GM19238 (cell line): ENCODE measurements around the gene PPP1R17.

ENCODE experiments used
- DNase-seq: peaks from one replicate; pipeline ENCODE4 v3.0.0; 2011; ENCODE audit warnings: low spot score; ENCODE audit not compliant: insufficient read length

PPP1R17 gene

DNA sequence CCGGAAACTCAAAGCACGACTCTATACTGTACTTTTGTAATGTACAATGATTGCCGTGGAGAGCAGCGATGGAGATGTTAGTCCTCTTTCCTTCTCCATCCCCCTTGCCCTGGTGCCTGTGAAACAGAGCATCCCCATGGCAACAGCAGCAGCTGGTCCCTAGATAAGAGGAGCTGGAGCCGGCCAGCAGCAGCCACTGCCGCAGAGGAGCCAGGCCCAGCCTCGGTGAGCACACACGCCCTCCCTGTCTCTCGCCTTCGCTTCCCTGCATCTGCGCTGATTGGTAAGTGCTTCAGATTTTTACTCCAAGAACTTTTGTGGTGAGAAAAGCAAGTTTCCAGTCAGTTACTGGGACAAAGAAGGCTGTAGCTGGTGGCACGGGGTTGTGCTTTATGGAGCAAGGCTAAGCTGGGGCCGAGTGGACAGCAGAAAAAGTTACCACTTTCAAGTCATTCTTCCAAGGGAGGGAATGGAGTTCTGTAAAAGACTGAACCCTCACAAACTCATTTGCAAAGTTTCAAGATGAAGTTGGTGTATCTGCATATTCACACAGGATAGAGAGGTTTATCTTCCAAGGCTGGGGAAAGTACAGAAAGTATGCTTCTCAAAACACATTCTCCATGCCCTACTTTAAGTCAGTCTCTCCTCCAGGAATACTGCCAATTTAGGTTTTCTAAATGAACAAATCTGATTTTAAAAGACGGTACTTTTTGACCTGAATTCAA is at the start of gene PPP1R17:
TSS of gene PPP1R17 (plus strand) at position 192 of the 725 bp plus-strand sequence. CDS start 5,227 bp downstream, outside the sequence.
- no peak for DNase-seq

DNA sequence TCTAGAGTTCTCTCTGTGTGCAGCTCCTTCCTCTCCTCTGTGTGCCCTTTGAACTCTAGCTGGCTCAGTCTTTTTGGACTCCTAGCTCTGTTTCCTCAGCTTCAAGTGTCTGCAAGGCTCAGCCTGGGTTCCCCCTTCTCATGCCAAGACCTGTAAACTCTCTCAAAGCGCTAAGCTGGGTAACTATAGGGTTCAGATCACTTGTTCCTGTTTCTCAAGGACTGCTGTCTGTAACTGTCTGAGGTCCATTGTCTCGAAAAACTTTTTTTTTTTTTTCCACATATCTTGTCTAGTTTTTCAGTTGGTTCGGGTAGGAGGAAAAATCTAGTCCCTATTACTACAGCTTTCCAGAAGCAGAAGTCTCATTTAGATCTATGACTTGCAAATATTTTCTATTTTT is 46.6 kb upstream of the PPP1R17 start:
- no peak for DNase-seq

DNA sequence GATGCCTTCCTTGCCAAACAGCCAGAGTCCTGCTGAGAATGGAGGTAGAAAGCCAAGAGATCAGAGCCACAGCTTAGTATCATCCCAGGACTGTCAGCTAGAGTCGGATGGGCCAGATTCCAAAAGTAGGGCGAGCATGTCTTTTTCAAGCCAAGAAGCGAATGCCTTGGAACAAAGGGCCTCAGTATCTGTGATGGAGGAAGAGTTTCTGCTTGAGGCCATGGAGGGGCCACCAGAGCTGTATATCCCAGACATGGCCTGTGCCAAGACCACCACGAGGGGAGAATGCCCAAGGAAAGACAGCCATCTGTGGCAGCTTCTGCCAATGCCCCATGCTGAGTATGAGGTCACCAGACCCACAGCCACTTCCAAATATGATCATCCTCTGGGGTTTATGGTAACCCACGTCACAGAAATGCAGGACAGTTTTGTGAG is 44.3 kb upstream of the PPP1R17 start:
- DNase-seq: no peak

DNA sequence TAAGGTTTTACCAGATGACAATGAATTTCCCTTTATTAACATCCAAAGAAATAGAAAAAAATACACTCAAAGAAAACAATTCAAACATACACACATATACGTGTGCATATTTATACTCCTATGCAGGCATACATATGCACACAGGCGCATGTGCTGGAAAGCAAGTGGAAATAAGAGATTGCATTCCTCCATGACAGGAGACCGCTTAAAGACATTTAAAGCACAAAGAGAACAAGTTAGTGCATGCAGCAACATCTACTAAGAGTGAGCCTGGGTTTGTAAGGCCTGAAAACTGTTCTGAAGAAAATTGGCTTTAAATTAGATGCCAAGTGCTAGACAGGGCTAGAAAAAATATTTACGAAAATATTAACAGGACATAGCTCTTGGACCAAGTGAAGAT is 40.1 kb upstream of the PPP1R17 start:
- DNase-seq: no peak

DNA sequence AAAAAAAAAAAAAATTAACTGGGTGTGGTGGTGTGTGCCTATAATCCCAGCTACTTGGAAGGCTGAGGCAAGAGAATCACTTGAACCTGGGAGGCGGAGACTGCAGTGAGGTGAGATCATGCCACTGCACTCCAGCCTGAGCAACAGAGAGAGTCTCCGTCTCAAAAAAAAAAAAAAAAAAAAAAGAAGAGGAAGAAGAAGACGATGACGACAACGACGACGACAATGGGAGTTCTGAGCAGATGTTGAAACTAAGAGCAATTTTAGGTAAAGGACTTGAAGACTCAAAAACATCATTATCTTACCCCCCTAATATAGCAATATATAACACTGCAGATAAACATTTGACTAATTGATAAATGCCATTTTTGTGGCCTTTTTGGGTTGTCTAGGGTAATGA is 39.5 kb upstream of the PPP1R17 start:
- DNase-seq: no peak

DNA sequence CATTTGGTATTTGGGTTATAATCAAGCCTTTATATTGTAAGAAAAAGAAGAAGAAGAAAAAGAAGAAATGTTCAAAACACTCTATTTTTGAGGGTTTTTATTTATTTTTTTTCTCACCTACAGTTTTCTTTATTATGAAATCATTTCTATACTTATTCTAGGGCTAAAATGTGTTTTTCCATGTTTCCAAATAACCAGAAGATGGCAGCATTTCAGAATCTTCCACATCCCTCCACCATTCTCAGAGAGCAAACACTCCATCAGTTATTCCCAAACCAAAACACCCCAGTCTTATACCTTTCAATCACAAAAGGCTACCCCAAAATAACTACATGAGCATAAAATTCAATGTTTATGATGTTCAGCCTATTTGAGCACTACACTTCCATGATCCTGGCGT is 38.7 kb upstream of the PPP1R17 start:
- DNase-seq: no peak

DNA sequence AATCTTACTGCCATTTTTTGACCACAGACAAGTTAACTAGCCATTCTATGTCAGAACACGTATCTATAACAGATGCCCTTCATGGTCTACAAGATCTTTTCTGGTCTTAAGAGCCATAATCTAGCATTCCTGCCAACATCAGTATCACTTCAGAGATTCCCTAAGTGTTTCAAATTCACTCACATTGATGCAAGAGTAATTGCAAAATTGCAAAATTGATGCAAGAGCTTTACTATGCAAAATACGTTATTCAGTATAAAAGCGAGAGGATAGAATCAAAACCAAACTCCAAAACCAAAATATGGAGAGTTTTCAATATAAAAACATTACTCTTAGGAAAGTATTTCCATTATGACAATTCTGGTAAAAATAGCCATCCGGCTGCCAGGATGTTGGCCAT is 38.1 kb upstream of the PPP1R17 start:
- no peak for DNase-seq

DNA sequence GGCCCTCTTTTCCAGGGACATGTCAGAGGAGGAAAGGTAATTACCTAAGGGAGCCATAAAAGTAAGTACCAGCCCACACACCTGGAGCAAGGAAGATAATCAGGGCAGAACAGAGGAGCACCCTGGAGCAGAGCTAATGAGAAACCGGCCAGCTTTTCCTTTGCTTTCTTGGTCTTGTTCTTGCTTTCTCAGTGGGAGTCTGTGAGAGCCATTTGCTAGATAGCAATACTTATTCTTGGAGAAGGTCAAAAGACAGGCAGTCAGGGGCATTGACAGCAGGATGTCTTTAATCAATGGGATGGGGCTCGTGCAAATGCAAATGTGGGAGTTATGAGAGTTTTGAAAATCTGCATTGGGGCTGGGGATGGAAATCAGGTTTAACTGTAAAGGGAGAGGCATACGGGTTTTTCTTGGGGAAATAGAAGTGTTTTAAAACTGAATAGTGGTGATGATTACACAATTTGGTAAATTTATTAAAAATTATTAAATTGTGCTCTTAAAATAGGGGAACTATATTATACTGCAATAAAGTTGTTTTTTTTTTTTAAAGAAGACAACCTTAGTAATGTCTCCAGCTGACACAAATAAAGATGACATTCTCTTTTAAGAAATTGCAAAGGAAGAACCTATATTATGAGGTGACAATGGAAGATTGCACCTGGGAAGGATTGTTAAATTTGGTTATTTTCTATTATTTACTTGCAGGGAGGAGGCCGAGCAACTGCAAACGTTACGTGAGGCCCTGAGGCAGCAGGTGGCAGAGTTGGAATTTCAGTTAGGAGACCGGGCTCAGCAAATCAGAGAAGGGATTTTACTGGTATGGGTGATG is 35.6 kb upstream of the PPP1R17 start:
- no peak for DNase-seq

DNA sequence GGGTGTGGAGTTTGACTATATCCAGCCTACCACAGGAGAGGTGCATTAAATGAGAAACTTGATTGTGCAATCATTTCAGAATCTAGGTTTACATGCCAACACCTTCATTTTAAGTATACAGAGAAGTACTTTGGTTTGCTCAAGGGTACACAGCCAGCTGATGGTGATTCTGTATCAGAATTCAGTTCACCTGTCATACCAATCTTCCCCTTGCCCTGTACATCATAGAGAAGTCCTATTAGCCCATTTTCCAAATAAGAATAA is 35.0 kb upstream of the PPP1R17 start:
- no peak for DNase-seq

DNA sequence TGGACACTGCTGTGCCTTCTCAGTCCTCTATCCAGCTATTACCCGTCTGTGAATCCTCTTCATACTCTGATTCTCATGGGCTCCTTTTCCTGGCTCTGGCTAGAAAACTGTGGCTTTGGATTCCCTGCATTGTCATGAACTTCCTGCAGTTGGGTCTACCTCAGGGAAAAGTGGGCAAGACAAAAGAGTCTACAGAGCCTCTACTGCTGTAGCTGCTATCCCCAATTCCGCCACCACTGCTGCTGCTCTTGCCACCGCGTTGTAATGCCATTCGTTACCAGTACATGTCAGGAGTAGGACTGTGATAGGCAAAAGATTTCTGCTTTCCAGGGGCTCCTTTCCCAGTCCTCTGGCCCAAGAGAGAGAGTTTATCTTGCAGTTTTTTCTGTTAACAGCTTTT is 23.9 kb upstream of the PPP1R17 start:
- DNase-seq: no peak

DNA sequence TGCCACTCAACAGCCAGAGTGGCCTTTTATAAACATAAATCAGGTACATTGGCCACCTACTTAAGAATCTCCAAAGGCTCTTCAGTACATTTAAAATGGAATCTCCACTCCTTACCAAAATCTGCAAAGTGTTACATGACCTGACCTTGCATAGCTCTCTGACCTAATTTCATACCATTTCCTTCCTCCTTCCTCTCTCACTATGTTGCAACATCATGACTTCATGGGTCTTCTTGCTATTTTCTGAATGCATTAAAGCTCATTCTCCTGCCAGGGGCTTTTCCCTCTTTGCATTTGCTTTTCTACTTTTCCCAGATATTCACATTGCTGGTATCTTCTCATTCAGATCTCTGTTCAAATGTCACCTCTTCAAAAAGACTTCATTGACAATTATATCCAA is 22.1 kb upstream of the PPP1R17 start:
- DNase-seq: no peak

DNA sequence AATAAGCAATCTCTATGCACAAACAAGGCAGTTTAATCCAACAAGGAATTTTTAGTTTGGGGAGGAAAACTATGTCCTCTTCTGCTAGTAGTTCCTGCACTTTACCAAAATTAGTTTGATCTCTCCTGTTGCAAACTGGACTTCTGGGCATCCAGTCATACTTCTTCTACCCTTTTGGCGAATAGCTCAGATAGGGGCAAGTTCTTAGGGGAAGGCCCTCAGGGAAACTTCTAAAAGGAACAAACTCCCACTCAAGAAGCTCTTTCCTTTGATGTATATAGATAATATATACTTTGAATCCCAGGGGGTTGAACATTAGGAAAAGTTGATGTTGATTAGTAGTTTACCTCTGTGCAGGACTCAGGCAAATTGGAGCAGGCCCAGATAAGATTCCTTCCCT is 21.5 kb upstream of the PPP1R17 start:
- DNase-seq: no peak

DNA sequence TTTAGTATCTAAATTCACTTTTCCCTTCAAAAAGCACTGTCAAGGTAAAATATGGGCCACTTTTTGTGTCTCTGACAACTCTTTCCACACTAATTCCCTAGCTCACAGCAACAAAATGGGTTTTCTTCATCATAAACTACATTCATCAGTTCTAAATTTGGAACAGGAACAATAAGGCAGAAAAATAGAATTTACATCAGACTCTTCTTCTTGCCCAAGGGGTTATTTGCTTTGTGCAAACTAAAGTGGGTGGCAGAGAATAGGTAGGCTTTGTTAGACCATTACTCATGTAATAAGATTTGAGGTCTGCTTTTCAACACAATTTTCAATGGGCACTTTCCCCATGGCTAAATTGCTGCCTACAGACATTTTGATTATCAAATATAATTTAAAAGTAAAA is 17.6 kb upstream of the PPP1R17 start:
- no peak for DNase-seq

DNA sequence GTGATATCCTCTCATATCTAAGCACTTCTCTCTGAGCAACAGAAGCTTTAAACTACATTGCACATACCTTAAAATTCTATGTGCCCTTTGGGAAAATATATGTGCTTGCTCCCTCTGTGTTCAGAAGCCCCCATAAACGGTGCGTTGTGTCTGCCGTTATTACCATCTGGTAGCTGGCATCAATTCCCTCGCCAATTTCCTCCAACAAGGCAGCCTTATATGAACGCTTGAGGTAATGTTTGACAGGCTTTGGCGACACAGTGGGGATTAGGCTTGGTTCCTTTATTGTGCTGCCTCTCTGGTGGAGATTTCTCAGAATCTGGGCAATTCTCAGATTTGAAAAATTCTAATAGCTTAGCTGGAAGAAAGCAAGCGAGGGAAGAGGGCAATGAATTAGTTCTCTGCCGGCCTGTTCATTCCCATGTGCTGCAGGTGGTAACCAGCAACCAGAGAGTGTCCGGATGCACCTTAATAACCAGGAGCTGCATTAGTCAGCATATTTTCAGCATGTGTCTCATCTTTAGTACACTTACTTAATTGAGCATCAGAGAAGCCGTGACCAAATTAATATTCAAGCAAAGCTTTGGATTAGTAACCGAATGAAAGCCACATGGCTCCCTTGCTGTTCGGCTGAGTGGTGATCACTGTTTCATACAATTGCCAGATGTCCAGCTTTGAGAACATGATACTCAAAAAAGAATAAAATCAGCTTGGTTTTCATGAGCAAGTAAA is 7.3 kb upstream of the PPP1R17 start:
- DNase-seq: no peak

DNA sequence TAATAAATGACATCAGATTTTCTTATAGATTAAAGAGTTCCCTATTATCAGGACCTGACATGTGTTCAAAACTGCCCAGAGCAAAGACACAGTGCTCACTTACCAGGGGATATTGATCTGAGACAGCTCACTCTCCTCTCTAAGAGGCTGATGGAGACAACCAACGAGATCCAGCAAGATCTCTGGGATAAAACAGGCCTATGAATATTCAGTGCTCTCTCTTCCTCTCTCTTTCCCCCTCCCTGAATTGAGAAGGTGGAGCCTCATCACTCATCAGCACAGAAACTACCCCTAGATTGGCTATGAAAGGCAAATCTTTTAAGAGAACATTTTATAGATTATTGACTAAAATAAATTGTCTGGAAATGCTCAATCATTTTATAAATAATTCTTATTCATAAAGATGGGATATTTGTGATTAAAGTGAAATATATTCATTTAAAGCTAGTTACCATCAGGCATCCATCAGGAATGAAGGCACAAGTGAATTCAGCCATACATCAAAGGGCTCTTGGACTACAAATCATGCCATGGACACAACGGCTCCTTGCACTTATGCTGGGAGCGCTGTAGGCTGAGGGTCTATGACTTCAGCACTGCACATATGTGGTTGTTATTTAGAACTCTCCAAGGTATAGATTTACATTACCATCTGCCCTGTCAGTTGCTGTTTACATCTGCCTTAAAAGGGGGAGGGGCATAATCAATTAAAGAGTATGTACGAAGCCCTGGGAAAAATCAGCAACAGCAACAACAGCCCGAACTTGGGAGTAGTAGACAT is 3.4 kb upstream of the PPP1R17 start:
- DNase-seq: no peak

DNA sequence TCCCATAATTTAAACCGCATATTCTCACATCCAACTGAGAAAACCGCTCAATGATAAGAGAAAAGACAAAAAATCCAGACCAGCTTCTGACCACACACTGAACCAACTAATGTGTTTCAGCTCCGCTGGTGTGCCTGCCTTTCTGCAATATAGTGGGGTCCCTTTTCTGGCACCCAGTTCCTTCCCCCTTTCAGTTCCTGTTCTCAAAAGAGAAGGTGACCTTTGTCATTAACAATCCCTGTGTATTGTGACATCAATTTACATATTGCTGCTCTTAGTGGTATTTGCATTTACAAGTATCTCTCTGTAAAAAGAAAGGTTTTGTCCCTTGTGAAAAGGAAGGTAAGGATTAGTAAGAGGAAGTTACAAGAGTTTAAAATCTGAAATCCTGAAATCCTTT is 1.4 kb downstream of the PPP1R17 start:
- DNase-seq: peak; percentile 5

DNA sequence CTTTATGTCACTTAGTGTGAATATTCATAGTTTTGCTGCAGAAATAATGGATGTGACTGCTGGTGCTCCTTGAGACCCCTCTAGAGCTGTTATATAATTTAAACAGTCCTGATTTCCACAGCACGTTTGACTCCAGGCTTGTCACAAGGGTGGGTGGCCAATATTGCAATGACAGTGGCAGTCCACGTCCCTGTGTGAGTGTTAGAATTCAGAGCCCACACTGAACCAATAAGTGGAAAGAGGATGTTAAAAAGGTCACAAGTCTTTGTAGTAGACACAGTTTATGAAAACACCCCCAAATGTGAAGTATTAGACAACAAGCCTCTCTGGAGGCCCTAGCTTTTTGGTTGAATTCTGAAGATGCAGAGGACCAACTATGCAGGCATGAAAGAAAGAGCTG is 2.0 kb downstream of the PPP1R17 start:
- DNase-seq: no peak

DNA sequence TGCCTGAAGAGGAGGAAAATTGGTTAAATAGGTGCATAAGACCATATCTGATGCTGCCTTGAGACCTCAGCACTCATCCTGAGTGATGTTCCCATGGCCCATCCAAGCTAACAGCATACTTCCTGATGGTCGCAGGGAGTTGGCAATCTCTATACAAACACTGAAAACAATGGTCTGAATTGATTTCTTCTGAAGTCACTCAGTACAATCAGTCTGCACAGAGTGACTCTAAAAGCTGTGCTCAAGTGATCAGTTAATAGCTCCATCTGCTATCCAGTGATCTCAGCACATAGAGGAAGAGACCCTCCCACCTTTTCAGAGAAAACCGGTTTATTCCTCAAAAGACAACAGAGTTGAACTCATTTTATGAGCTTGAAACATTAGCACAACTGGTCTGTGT is 3.9 kb downstream of the PPP1R17 start:
- DNase-seq: no peak

DNA sequence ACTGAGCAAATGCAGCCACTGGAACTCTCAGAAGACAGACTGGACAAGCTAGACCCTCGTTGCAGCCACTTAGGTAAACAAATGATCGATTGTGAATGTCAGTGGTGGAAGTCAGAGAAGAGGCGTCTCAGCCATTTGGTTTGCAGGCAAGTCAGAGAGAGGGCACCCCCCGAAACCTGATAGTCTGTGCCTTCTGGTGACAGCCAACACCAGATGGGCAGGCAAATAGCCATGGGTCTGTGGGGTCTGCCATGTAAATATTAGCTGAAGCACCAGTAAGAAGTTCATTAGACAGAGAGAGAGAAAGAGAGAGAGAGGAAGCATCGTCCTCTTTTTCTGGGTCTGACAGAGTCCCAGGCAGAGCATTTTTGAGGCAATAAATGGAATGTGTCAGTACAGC is 5.4 kb downstream of the PPP1R17 start:
- no peak for DNase-seq

DNA sequence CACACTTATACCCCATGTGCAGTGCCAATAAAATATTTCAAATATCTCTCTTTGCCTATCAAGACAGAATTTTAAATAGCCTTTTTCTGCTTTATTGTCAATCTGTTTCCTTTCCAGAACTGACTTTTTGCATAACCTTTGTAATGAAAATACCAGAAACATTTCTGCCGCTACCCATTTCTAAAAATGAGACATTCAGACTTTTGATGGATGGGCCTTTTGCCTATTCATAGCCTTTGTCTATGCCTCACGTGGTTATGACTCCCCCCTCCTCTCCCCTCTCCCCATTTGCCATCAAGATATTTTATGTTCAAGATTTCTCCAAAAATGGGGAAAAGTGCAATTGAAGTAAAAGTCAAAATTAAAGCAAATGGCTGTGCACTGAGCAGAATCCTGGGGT is 5.9 kb downstream of the PPP1R17 start:
- no peak for DNase-seq

DNA sequence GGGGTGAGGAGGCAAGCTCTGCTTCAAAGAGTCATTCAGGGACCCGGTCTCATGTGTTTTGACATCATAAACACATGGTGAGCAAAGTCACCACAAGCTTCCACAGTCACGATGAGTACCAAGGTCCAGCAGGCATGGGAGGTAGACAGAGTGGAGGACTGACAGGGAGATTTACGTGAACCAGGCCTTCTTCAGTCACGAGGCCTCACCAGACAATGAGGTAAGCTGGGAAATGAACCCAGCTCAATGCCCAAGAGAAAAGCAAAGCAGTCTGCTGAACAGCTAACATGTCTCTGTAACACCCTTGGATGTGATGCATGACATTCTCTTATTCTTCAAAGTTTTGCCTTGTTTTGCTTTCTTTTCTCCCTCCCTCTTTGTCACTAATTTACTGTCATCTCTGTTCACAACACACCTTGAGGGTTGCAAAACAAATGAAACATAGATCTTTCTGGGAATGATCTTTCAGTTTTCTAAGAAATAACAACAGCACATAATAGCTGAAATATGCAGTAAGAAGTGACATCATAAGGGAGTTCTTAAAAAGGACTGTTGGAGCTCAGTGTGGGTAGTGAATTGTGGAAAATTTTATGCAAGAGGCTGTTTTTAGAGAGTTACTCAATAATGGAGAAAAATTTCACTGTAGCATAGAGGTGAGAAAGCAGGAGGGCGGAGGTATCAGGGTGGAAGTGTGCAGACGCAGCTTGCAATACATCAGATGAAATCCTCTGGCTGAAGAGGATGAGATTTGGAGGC is 9.0 kb downstream of the PPP1R17 start:
- DNase-seq: no peak
